SK-N-SH treated with all-trans-retinoic acid at 6 μM for 48 hours (cell line): ENCODE measurements around the gene RAB3IL1.

Experiments
- ARNTL ChIP-seq: fragments of 450-650 bp; formaldehyde crosslinking; IDR thresholded peaks from 2 replicates; pipeline ENCODE4 v1.5.0; 2020; ENCODE audit warnings: low read depth, mild to moderate bottlenecking, moderate library complexity, borderline replicate concordance
- ZNF565 ChIP-seq: fragments of 450-650 bp; formaldehyde crosslinking; conservative IDR thresholded peaks from 2 replicates; pipeline ENCODE4 v1.5.0; 2020; ENCODE audit warnings: low read depth, mild to moderate bottlenecking, moderate library complexity

DNA sequence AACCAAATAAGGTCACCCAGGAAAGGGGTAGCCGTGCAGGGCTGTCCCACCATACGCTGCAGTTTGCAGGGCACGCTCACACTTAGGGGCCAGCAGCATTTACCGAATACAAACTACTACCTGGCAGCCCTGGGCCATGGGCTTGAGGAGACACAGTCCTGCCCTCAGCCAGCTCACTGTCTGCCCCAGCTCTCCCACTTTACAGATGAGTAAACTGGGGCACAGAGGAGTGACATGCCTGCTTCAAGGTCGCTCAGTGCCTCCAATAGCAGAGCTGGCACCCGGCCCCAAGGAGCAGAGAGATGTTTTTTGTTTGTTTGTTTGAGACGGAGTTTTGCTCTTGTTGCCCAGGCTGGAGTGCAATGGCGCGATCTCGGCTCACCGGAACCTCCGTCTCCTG is 28.8 kb downstream of the RAB3IL1 start:
- TF ChIP-seq ZNF565 (CRISPR knock-in tag) (no peak), ARNTL (no peak)
